Fibroblast of mammary gland (primary cell): Measurements from ENCODE around the gene METTL1.

Experiments used
- DNase-seq: peaks from one replicate; pipeline ENCODE4 v3.0.0-alpha.2; 2010; ENCODE audit warnings: low read depth
- H3K4me3 ChIP-seq: 2 replicates; pipeline ENCODE4 v1.5.1; 2011; ENCODE audit warnings: low read depth, mild to moderate bottlenecking, low read length, moderate library complexity; ENCODE audit not compliant: control insufficient read depth
- CTCF ChIP-seq: conservative IDR thresholded peaks from 2 replicates; pipeline ENCODE4 v1.5.1; 2011; ENCODE audit warnings: low read depth, low read length, inconsistent platforms; ENCODE audit not compliant: control insufficient read depth, insufficient read depth

METTL1 gene

DNA sequence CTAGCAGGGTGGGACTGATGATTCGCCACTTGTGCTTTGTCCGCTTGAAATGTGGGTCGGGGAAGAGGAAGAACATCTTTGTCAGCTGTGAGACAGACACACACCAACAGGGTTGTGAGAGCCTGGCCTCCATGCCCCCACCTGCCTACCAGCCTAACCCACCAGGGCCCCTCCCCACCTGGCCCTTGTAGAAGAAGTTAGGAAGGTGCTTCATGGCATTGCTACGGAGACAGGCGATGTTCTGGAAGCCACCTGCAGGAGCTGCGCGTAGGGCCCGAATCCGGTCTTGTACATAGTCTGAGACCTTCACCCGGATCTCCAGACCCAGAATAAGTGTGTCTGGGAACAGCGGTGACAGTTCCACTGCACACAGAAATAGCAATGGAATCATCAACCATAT is 2.3 kb downstream of the METTL1 start:
- TF ChIP-seq CTCF = no peak
- no peak for DNase-seq
- H3K4me3 ChIP-seq = no peak overlapping the region

DNA sequence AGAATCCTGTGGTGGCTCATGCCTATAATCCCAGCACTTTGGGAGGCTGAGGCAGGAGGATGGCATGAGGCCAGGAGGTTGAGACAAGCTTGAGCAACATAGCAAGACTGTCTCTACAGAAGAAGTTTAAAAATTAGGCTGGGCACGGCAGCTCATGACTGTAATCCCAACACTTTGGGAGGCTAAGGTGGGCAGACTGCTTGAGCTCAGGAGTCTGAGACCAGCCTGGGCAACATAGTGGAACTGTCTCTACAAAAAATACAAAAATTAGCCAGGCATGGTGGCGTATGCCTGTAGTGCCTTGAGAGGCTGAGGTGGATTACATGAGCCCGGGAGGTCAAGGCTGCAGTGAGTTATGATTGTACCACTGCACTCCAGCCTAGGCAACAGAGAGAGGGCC is 4.0 kb downstream of the METTL1 start:
- no peak for DNase-seq
- no peak overlapping the region for H3K4me3 ChIP-seq
- no peak for TF ChIP-seq CTCF

DNA sequence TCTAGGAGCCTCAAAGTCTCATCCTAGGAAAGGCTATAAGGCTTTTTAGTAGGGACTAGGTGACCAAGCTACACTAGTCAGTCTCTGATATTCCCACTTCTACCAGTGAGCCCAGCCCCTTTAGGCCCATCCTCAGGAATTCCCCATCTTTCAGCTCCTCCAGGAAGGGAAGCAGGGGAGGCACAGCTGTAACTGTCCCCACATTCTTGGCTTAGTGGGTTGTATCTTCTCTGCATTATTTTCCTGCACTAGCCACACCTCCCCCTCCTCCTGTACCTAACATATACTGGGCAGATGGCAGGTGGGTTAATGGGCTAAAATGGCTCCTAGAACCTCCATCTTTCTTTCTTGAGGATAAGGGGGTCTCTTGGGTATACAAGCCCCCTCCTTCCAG is 4.6 kb downstream of the METTL1 start:
- H3K4me3 ChIP-seq = no peak overlapping the region
- no peak for DNase-seq
- TF ChIP-seq CTCF = no peak

- no peak for TF ChIP-seq CTCF
- peak; percentile 53 for DNase-seq
- peak within 1 kb of the TSS; percentile 29 for H3K4me3 ChIP-seq
These were observed 5.2 kb downstream of the METTL1 start, which contains the start of gene CYP27B1 for GRCh38 chr12:57766464-57767304. Gene CYP27B1 (minus strand): TSS chr12:57767078. CDS start chr12:57767041, 37 bp downstream.

- peak overlapping the region; percentile 29 for H3K4me3 ChIP-seq
- no peak for DNase-seq
These were observed 6.0 kb downstream of the METTL1 start for GRCh38 chr12:57765698-57766463.

More at GRCh38 chr12:57765698-57766463, 6.0 kb downstream of the METTL1 start:
- TF ChIP-seq CTCF = no peak
